Loucy (cell line): ENCODE measurements around the gene KLHL2.
"Not testable (repeated sequence)": the region's sequence is repeated elsewhere in the genome, so short reads cannot be mapped to it uniquely, and the experiment has no call there.

Experiments
- H2AFZ ChIP-seq: fragments of 200-600 bp; sonication (generic); 2 replicates; pipeline ENCODE4 v1.6.0; 2016; ENCODE audit warnings: antibody characterized with exemption, mild to moderate bottlenecking, low read length, moderate library complexity
- H3F3A ChIP-seq: fragments of 200-600 bp; 2 replicates; pipeline ENCODE4 v1.6.0; 2016; ENCODE audit warnings: antibody characterized with exemption, low read depth, mild to moderate bottlenecking
- H3K27me3 ChIP-seq: fragments of 200-600 bp; sonication (generic); 2 replicates; pipeline ENCODE4 v1.6.1; 2014; ENCODE audit warnings: low read length, mild to moderate bottlenecking; ENCODE audit not compliant: insufficient read depth, poor library complexity, severe bottlenecking
- H3K36me3 ChIP-seq: fragments of 200-600 bp; sonication (generic); 2 replicates; pipeline ENCODE4 v1.6.1; 2016; ENCODE audit warnings: low read length; ENCODE audit not compliant: insufficient read depth
- H3K4me1 ChIP-seq: fragments of 200-600 bp; sonication (generic); 2 replicates; pipeline ENCODE4 v1.5.1; 2014; ENCODE audit warnings: low read length, mild to moderate bottlenecking; ENCODE audit not compliant: insufficient read depth, poor library complexity, severe bottlenecking
- H3K4me2 ChIP-seq: fragments of 200-600 bp; sonication (generic); 2 replicates; pipeline ENCODE4 v1.6.0; 2014; ENCODE audit warnings: antibody characterized with exemption, low read length, low read depth, mild to moderate bottlenecking; ENCODE audit not compliant: poor library complexity, severe bottlenecking
- H3K4me3 ChIP-seq: fragments of 200-600 bp; sonication (generic); 2 replicates; pipeline ENCODE4 v1.5.1; 2014; ENCODE audit warnings: low read length, mild to moderate bottlenecking, mixed read lengths; ENCODE audit not compliant: poor library complexity, severe bottlenecking
- H3K79me2 ChIP-seq: fragments of 200-600 bp; sonication (generic); 2 replicates; pipeline ENCODE4 v1.6.1; 2014; ENCODE audit warnings: low read length; ENCODE audit not compliant: insufficient read depth
- H3K9ac ChIP-seq: fragments of 200-600 bp; sonication (generic); 2 replicates; pipeline ENCODE4 v1.6.0; 2014; ENCODE audit warnings: mild to moderate bottlenecking, low read depth, low read length, moderate library complexity; ENCODE audit not compliant: poor library complexity, severe bottlenecking
- H3K9me2 ChIP-seq: fragments of 200-600 bp; sonication (generic); replicated peaks from 2 replicates; pipeline ENCODE4 v1.6.1; 2016; ENCODE audit warnings: low read depth, low read length, mixed read lengths
- H3K9me3 ChIP-seq: fragments of 200-600 bp; sonication (generic); 2 replicates; pipeline ENCODE4 v1.6.1; 2014; ENCODE audit warnings: mild to moderate bottlenecking, antibody characterized with exemption, low read length, low read depth; ENCODE audit not compliant: insufficient read depth
- H4K20me1 ChIP-seq: fragments of 200-600 bp; sonication (generic); 2 replicates; pipeline ENCODE4 v1.6.0; 2014; ENCODE audit warnings: antibody characterized with exemption, low read length, mild to moderate bottlenecking; ENCODE audit not compliant: insufficient read depth, poor library complexity, severe bottlenecking
- EZH2phosphoT487 ChIP-seq: fragments of 200-600 bp; IDR thresholded peaks from 2 replicates; pipeline ENCODE4 v1.6.1; 2018; ENCODE audit warnings: antibody characterized with exemption, mild to moderate bottlenecking, moderate library complexity, borderline replicate concordance
- TF ChIP-seq, protein P1 (sequence below): fragments of 200-600 bp; sonication (generic); conservative IDR thresholded peaks from 2 replicates; pipeline ENCODE4 v1.5.1; 2014; ENCODE audit warnings: mild to moderate bottlenecking, antibody characterized with exemption, low read length

Gene KLHL2

DNA sequence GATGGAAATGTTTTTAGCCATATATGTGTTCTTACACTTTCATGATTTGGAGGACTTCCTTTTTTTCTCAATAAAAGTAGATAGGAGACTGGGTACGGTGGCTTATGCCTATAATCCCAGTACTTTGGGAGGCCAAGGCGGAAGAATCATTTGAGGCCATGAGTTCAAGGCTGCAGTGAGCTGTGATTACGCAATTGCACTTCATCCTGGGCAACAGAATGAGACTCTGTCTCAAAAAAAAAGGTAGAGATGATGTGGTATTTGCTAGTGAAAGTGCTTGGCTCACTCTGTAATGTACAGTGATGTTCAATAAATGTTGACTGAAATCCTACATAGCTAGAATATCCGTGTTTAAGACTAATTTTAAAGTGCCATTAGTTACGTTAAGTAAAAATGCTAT, 27.4 kb downstream of the KLHL2 start:
- no peak overlapping the region for H3K4me3 ChIP-seq
- H4K20me1 ChIP-seq = no peaks in the 10 kb centered on the region
- no peak overlapping the region for H2AFZ ChIP-seq
- no peaks in the 10 kb centered on the region for H3F3A ChIP-seq
- H3K36me3 ChIP-seq = peaks cover 20% of the 10 kb centered on the region; the same call in 1 of the 2 replicates
- H3K9me2 ChIP-seq = no peaks in the 10 kb centered on the region
- H3K4me1 ChIP-seq = peaks cover 1% of the 10 kb centered on the region
- H3K79me2 ChIP-seq = no peaks in the 10 kb centered on the region
- no peaks in the 10 kb centered on the region for H3K27me3 ChIP-seq
- no peak overlapping the region for H3K4me2 ChIP-seq
- no peak overlapping the region for H3K9ac ChIP-seq
- no peaks in the 10 kb centered on the region for H3K9me3 ChIP-seq
- TF ChIP-seq, protein P1, sequence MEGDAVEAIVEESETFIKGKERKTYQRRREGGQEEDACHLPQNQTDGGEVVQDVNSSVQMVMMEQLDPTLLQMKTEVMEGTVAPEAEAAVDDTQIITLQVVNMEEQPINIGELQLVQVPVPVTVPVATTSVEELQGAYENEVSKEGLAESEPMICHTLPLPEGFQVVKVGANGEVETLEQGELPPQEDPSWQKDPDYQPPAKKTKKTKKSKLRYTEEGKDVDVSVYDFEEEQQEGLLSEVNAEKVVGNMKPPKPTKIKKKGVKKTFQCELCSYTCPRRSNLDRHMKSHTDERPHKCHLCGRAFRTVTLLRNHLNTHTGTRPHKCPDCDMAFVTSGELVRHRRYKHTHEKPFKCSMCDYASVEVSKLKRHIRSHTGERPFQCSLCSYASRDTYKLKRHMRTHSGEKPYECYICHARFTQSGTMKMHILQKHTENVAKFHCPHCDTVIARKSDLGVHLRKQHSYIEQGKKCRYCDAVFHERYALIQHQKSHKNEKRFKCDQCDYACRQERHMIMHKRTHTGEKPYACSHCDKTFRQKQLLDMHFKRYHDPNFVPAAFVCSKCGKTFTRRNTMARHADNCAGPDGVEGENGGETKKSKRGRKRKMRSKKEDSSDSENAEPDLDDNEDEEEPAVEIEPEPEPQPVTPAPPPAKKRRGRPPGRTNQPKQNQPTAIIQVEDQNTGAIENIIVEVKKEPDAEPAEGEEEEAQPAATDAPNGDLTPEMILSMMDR = no peak
- no peak for TF ChIP-seq EZH2phosphoT487

DNA sequence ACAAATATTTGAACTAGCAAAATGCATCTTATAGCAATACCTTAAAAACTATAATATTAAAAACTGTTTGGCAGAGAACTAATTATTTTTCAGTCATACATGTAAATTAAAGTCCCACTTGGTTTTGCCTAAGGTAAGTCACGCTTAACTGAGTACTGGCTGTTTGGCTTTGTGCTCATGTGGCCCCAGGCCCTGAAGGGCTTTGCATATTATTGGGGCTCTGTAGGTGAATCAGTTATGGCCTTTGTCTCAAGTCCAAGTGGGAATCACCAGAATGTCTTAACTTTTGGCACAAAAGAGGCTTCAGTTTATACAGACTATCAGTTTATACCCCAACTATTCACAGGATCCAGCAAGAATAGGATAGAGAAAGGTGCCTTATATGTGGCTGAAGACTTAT, 29.5 kb downstream of the KLHL2 start:
- H3K9me3 ChIP-seq, H3K27me3 ChIP-seq, H3K9me2 ChIP-seq, H3K4me1 ChIP-seq, H3F3A ChIP-seq, H3K4me3 ChIP-seq, H2AFZ ChIP-seq, H3K79me2 ChIP-seq, H4K20me1 ChIP-seq, H3K4me2 ChIP-seq, H3K9ac ChIP-seq: not testable (repeated sequence)
- peaks cover 15% of the 10 kb centered on the region; the same call in 1 of the 2 replicates for H3K36me3 ChIP-seq

DNA sequence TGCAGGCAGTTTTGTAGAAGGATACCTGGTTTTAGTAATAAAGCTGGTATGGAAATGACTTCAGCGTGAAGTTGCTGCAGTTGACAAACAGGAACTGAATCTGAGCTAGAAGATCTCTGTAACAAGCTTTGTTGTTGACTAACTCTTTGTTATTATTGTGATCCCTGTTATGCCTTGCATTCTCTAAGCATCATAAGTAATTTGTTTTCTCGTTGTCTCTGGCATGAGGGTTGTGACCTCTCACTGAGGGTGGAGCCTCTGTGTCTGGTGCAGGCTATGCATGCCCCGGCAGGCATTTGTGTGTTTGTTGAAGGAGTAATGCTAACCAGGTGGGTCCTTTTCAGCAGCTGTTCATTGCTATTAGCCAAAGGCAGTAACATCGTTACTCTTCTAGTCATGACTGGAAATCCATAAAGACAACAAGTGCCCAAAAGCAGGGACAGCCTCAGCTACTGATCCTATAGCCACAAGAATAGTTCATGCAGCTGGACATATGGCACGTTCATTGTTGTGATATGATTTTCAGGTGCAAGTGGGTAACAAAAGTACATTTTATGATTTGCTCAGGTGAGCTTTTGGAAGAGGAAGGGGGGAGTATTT, 30.8 kb downstream of the KLHL2 start:
- H3K4me2 ChIP-seq, H3K27me3 ChIP-seq, H3K79me2 ChIP-seq: not testable (repeated sequence)

GRCh38 chr4:165240761-165241160, 33.4 kb downstream of the KLHL2 start:
- H4K20me1 ChIP-seq, H3F3A ChIP-seq, H3K4me2 ChIP-seq, H3K79me2 ChIP-seq, H3K4me3 ChIP-seq, H3K9ac ChIP-seq, H3K4me1 ChIP-seq, H3K9me2 ChIP-seq, H2AFZ ChIP-seq, H3K27me3 ChIP-seq, H3K9me3 ChIP-seq: not testable (repeated sequence)
- H3K36me3 ChIP-seq = peaks cover 15% of the 10 kb centered on the region; the same call in 1 of the 2 replicates

More for the DNA sequence above, 30.8 kb downstream of the KLHL2 start:
- not testable (repeated sequence) for H4K20me1 ChIP-seq, H3K4me3 ChIP-seq, H2AFZ ChIP-seq, H3K4me1 ChIP-seq, H3K9me3 ChIP-seq, H3F3A ChIP-seq, H3K9ac ChIP-seq, H3K9me2 ChIP-seq
- peaks cover 15% of the 10 kb centered on the region; the same call in 1 of the 2 replicates for H3K36me3 ChIP-seq

DNA sequence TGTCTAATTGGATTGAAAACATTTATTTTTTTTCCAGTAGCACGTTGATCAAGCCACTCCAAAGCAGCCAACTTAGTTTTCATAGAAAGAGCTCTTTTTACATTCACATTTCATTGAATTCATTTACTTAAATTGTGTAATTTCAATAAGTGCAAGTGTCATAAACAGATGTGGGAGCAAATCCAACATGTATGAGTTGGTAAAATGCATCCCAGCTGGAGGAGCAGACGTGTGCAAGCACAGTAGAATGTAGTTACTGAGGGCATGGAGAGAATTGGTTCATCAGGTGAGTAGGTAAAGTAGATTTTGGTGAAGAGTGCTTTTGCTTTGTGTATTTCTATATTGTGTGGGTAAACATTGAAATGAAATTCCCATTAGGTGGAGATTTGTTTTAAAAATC, 36.8 kb downstream of the KLHL2 start:
- not testable (repeated sequence) for H2AFZ ChIP-seq, H3K4me3 ChIP-seq, H3K9me2 ChIP-seq, H3K9me3 ChIP-seq, H3K79me2 ChIP-seq, H3F3A ChIP-seq, H4K20me1 ChIP-seq, H3K27me3 ChIP-seq, H3K36me3 ChIP-seq, H3K4me2 ChIP-seq, H3K9ac ChIP-seq
- H3K4me1 ChIP-seq = peaks cover 11% of the 10 kb centered on the region

DNA sequence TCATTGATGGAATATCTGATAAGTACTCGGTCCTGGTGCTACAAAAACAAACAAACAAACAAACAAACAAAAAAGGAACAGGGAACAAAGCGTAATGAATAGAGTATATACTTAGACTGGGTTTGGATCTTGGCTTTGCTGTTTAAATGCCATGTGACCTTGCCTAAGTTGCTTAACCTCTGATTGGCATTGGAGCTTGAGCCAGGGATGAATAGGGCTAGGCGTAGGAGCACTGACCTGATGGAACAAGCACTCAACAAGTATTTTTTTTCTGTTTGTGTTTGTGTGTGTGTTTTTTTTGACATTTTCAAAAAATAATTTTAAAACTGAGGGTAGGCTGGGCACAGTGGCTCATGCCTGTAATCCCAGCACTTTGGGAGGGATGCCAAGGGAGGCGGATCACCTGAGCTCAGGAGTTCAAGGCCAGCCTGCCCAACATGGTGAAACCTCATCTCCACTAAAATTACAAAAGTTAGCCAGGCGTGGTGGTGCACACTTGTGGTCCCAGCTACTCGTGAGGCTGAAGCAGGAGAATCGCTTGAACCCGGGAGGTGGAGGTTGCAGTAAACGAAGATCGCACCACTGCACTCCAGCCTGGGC, 37.3 kb downstream of the KLHL2 start:
- not testable (repeated sequence) for H3K4me2 ChIP-seq, H3K4me3 ChIP-seq, H3K27me3 ChIP-seq, H3K9ac ChIP-seq, H3K9me3 ChIP-seq, H3K9me2 ChIP-seq, H3K79me2 ChIP-seq, H2AFZ ChIP-seq, H4K20me1 ChIP-seq, H3F3A ChIP-seq, H3K36me3 ChIP-seq
- peaks cover 11% of the 10 kb centered on the region for H3K4me1 ChIP-seq
